K562 (cell line): Measurements from ENCODE around the gene TMEM214. TPM values are rescaled to one million over a fixed set of nuclear protein-coding genes. Genes with fewer than 3 reads are reported as not detected.

Source experiments
- CEBPZ ChIP-seq: fragments of 150-350 bp; IDR thresholded peaks from 2 replicates; pipeline ENCODE4 v1.6.1; 2014; ENCODE audit warnings: low read depth, mild to moderate bottlenecking, low read length, borderline replicate concordance
- FOXA3 ChIP-seq, 2 experiments: fragments of 450-650 bp in 1 of 2; sonication (generic) in 1 of 2; formaldehyde crosslinking; IDR thresholded peaks in 1 of 2; conservative IDR thresholded peaks in 1 of 2; 2 replicates each; pipeline versions ENCODE4 v1.4.0 to v1.8.0; 2020 to 2022; ENCODE audit warnings: mild to moderate bottlenecking in 2 of 2, missing genetic modification reagents in 1 of 2
- FOXK2 ChIP-seq, 2 experiments: fragments of 450-650 bp; IDR thresholded peaks in 1 of 2; conservative IDR thresholded peaks in 1 of 2; 2 replicates each; pipeline ENCODE4 v1.6.1; 2016; ENCODE audit warnings: low read depth in 2 of 2, mild to moderate bottlenecking in 1 of 2
- HDAC6 ChIP-seq: IDR thresholded peaks from 2 replicates; pipeline ENCODE4 v1.6.1; 2012; ENCODE audit warnings: low read depth, mild to moderate bottlenecking, control low read depth, inconsistent platforms, low read length, moderate library complexity
- HDGF ChIP-seq: fragments of 450-650 bp; IDR thresholded peaks from 2 replicates; pipeline ENCODE4 v1.6.1; 2016
- NFIX ChIP-seq: fragments of 250-450 bp; sonication (Bioruptor Pico); IDR thresholded peaks from 2 replicates; pipeline ENCODE4 v1.4.0; 2020; ENCODE audit warnings: low read depth, mild to moderate bottlenecking, moderate library complexity
- PYGO2 ChIP-seq: fragments of 450-650 bp; IDR thresholded peaks from 2 replicates; pipeline ENCODE4 v1.6.1; 2016; ENCODE audit warnings: mild to moderate bottlenecking, missing genetic modification characterization, moderate library complexity, missing compliant biosample characterization
- RFX5 ChIP-seq: IDR thresholded peaks from 2 replicates; pipeline ENCODE4 v1.6.1; 2011; ENCODE audit warnings: low read depth, mild to moderate bottlenecking, improper control_type of control experiment, low read length
- SMAD2 ChIP-seq: fragments of 150-350 bp; IDR thresholded peaks from 2 replicates; pipeline ENCODE4 v1.6.1; 2014; ENCODE audit warnings: low read depth, mild to moderate bottlenecking, low read length
- USF2 ChIP-seq: sonication (generic); formaldehyde crosslinking; IDR thresholded peaks from 2 replicates; pipeline ENCODE4 v1.5.0; 2020; ENCODE audit warnings: missing genetic modification reagents
- polyA plus RNA-seq, 8 experiments: library from polyadenylated mRNA; depleted of rRNA in 4 of 8; stranded (reverse) in 5 of 8; unstranded in 3 of 8; fragments of >200 nt; fragmentation: Nextera tagmentation in 2 of 8; fragmentation: Illumina TruSeq in 1 of 8; extraction: Ambion mirVana in 2 of 8; extraction: Trizol in 1 of 8; gene quantifications; 2 replicates each; pipeline versions ENCODE4 v1.2.1 to v1.2.3, GENCODE V29; 2011 to 2014; ENCODE audit warnings: inconsistent platforms in 1 of 8, missing spikeins in 1 of 8
- total RNA-seq, 7 experiments: library from RNA; depleted of rRNA in 6 of 7; stranded (reverse); fragments of >200 nt in 6 of 7; fragmentation: Illumina TruSeq in 2 of 7; extraction: Trizol in 2 of 7; gene quantifications; 2 replicates each; pipeline versions ENCODE4 v1.2.1 to v1.2.3, GENCODE V29; 2011 to 2021; ENCODE audit warnings: low replicate concordance in 1 of 7
- TF ChIP-seq, protein P1 (sequence below): fragments of 450-650 bp; formaldehyde crosslinking; IDR thresholded peaks from 2 replicates; pipeline ENCODE4 v1.4.0; 2022; ENCODE audit warnings: missing genetic modification characterization
- TF ChIP-seq, protein P2 (sequence below): sonication (generic); formaldehyde crosslinking; IDR thresholded peaks from 2 replicates; pipeline ENCODE4 v1.8.0; 2022; ENCODE audit warnings: mild to moderate bottlenecking, missing genetic modification reagents

The TMEM214 gene
- total and polyA plus RNA-seq, 9 of the 15 experiments (the other 6 are each of a cell fraction or from before 2014, with no cell fraction given) = 11.4 to 81.4 (median 44.1) TPM

DNA sequence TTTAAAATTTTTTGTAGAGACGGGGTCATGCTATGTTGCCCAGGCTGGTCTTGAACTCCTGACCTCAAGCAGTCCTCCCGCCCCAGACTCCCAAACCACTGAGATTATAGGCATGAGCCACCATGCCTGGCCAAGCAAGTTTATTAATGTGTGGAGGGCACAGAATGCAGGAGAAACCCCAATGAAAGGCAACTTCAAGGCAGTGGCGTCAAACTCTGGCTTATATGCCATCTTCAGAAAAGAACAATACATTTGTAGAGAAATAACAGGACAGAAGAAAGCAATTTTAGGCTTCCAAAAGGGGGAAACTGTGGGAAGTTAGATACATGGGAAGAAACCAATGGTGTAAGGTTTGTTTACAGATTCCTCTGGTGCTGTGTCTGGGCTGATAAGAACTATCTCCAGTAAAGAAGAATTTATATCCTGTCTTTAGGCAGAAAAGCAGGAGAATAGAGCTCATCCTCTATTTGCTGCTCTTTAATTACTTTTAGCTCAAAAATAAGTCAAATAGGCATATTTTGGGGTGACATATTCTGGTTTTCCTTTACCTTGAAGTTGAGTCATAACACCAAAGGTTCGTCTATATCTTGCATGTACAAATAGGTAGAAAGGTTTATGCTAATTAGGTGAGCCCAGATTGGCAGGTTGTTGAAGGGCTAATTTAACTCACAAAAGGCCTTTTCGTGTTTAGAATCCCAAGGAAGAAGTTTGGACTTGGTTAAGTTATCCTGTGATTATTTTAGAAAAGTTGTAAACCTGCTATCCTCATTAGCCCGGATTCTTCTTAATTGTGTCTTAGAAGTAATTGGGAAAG is 26.0 kb upstream of the TMEM214 start (continued):
- TF ChIP-seq, protein P1, sequence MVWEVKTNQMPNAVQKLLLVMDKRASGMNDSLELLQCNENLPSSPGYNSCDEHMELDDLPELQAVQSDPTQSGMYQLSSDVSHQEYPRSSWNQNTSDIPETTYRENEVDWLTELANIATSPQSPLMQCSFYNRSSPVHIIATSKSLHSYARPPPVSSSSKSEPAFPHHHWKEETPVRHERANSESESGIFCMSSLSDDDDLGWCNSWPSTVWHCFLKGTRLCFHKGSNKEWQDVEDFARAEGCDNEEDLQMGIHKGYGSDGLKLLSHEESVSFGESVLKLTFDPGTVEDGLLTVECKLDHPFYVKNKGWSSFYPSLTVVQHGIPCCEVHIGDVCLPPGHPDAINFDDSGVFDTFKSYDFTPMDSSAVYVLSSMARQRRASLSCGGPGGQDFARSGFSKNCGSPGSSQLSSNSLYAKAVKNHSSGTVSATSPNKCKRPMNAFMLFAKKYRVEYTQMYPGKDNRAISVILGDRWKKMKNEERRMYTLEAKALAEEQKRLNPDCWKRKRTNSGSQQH = no peak
- no peak for TF ChIP-seq NFIX (CRISPR knock-in tag)
- no peak for TF ChIP-seq SMAD2
- peak; percentile 73 to 76 for TF ChIP-seq FOXK2 (conservative IDR thresholded peaks at IDR 0.05 in 1 of 2, IDR thresholded peaks at IDR 0.05 in 1 of 2; ENCODE audit: low read depth in 2 of 2)
- no peak for TF ChIP-seq HDAC6
- peak in 1 of 2 experiments; percentile 60; a peak in 1 of 4 replicates for TF ChIP-seq FOXA3 (CRISPR knock-in tag; conservative IDR thresholded peaks at IDR 0.05 in 1 of 2, IDR thresholded peaks at IDR 0.05 in 1 of 2)
- TF ChIP-seq HDGF = no peak
- no peak for TF ChIP-seq RFX5
- no peak for TF ChIP-seq USF2 (CRISPR knock-in tag)
- TF ChIP-seq PYGO2 (tag) = no peak; the same call in 1 of the 2 replicates
- TF ChIP-seq, protein P2, sequence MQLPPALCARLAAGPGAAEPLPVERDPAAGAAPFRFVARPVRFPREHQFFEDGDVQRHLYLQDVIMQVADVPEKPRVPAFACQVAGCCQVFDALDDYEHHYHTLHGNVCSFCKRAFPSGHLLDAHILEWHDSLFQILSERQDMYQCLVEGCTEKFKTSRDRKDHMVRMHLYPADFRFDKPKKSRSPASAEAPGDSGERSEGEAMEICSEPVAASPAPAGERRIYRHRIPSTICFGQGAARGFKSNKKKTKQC = no peak
- no peak for TF ChIP-seq CEBPZ
